AG10803 (cell line): ENCODE results near the gene DYRK4.
A peak's percentile ranks its signal among the peaks of the same experiment; 100 is the strongest.

Source experiments
- DNase-seq: peaks from one replicate; pipeline ENCODE4 v3.0.0; 2010; ENCODE audit warnings: low read depth
- H3K4me3 ChIP-seq: 2 replicates; pipeline ENCODE4 v1.5.1; 2011; ENCODE audit warnings: mild to moderate bottlenecking, low read length, control low read depth
- CTCF ChIP-seq: conservative IDR thresholded peaks from 2 replicates; pipeline ENCODE4 v1.5.1; 2011; ENCODE audit warnings: mild to moderate bottlenecking, low read length, control low read depth, inconsistent platforms

Gene DYRK4

GRCh38 chr12:4535871-4536270 lies 26.1 kb upstream of the DYRK4 start:
- H3K4me3 ChIP-seq, result no peak overlapping the region
- DNase-seq, result no peak
- no peak for TF ChIP-seq CTCF

- DNase-seq, result peak; percentile 98
- H3K4me3 ChIP-seq, result peak within 1 kb of the TSS; percentile 98
- no peak for TF ChIP-seq CTCF
These were observed 23.5 kb upstream of the DYRK4 start, which contains the start of gene RAD51AP1 for GRCh38 chr12:4538207-4539160. Gene RAD51AP1, plus strand, starts transcription at chr12:4538890. Its CDS starts 50 bp downstream, at chr12:4538940.

GRCh38 chr12:4539167-4539870 lies 22.7 kb upstream of the DYRK4 start:
- DNase-seq, result no peak
- TF ChIP-seq CTCF, result no peak
- H3K4me3 ChIP-seq, result peak overlapping the region; percentile 98

GRCh38 chr12:4540170-4540569 lies 21.8 kb upstream of the DYRK4 start:
- H3K4me3 ChIP-seq, result no peak overlapping the region
- DNase-seq, result no peak
- TF ChIP-seq CTCF, result no peak

GRCh38 chr12:4540638-4541037 lies 21.4 kb upstream of the DYRK4 start:
- no peak for DNase-seq
- TF ChIP-seq CTCF, result no peak
- no peak overlapping the region for H3K4me3 ChIP-seq

- TF ChIP-seq CTCF, result no peak
- no peak for DNase-seq
- no peak overlapping the region for H3K4me3 ChIP-seq
These were observed 16.8 kb upstream of the DYRK4 start for GRCh38 chr12:4545195-4545594.
